HepG2 (cell line): Measurements from ENCODE around the gene TAGLN. TPM values are rescaled to one million over a fixed set of nuclear protein-coding genes. Genes with fewer than 3 reads are reported as not detected.
A peak's percentile ranks its signal among the peaks of the same experiment; 100 is the strongest.

ENCODE experiments used
- ATF7 ChIP-seq, 2 experiments: fragments of 450-650 bp in 1 of 2; sonication (generic) in 1 of 2; formaldehyde crosslinking in 1 of 2; IDR thresholded peaks; 2 replicates each; pipeline versions ENCODE4 v1.4.0 to v1.6.1; 2016 to 2020; ENCODE audit warnings: antibody characterized with exemption in 1 of 2, mild to moderate bottlenecking in 1 of 2, missing genetic modification reagents in 1 of 2
- BORCS8-MEF2B ChIP-seq: sonication (generic); formaldehyde crosslinking; IDR thresholded peaks from 2 replicates; pipeline ENCODE4 v1.8.0; 2022; ENCODE audit warnings: mild to moderate bottlenecking, missing genetic modification reagents
- CBX2 ChIP-seq, 2 experiments: fragments of 200-600 bp in 1 of 2; sonication (generic); formaldehyde crosslinking in 1 of 2; IDR thresholded peaks; 2 replicates each; pipeline versions ENCODE4 v1.7.0 to v1.8.1; 2018 to 2022; ENCODE audit warnings: low read depth in 2 of 2, low read length in 1 of 2, mild to moderate bottlenecking in 1 of 2, missing genetic modification reagents in 1 of 2
- FOXK2 ChIP-seq: fragments of 450-650 bp; IDR thresholded peaks from 2 replicates; pipeline ENCODE4 v1.6.1; 2016
- GABPA ChIP-seq, 2 experiments: IDR thresholded peaks; 2 replicates each; pipeline ENCODE4 v1.6.1; 2011 to 2016; ENCODE audit warnings: low read depth in 2 of 2, low read length in 1 of 2, missing biosample characterization in 1 of 2, missing genetic modification characterization in 1 of 2
- IKZF1 ChIP-seq: fragments of 450-650 bp; IDR thresholded peaks from 2 replicates; pipeline ENCODE4 v1.7.1; 2016
- NAIF1 ChIP-seq: sonication (generic); formaldehyde crosslinking; IDR thresholded peaks from 2 replicates; pipeline ENCODE4 v1.5.0; 2020; ENCODE audit warnings: mild to moderate bottlenecking, missing genetic modification reagents, borderline replicate concordance
- NCOA5 ChIP-seq: sonication (generic); formaldehyde crosslinking; IDR thresholded peaks from 2 replicates; pipeline ENCODE4 v1.4.0; 2020; ENCODE audit warnings: missing genetic modification reagents
- PAWR ChIP-seq: sonication (generic); formaldehyde crosslinking; IDR thresholded peaks from 2 replicates; pipeline ENCODE4 v1.4.0; 2020; ENCODE audit warnings: missing genetic modification reagents, mild to moderate bottlenecking, borderline replicate concordance
- RBFOX2 ChIP-seq: fragments of 200-400 bp; formaldehyde crosslinking; IDR thresholded peaks from 2 replicates; pipeline ENCODE4 v1.6.1; 2017; ENCODE audit warnings: low read depth, mild to moderate bottlenecking, low read length
- RFX1 ChIP-seq: fragments of 450-650 bp; IDR thresholded peaks from 2 replicates; pipeline ENCODE4 v1.6.1; 2017
- STAT6 ChIP-seq: sonication (generic); formaldehyde crosslinking; IDR thresholded peaks from 2 replicates; pipeline ENCODE4 v1.4.0; 2020; ENCODE audit warnings: missing genetic modification reagents, mild to moderate bottlenecking, borderline replicate concordance
- TOE1 ChIP-seq: sonication (generic); formaldehyde crosslinking; IDR thresholded peaks from 2 replicates; pipeline ENCODE4 v1.4.0; 2020; ENCODE audit warnings: mild to moderate bottlenecking, missing genetic modification reagents
- ZBTB25 ChIP-seq: IDR thresholded peaks from 2 replicates; pipeline ENCODE4 v1.6.1; 2018; ENCODE audit warnings: missing genetic modification reagents
- ZFP37 ChIP-seq: sonication (generic); formaldehyde crosslinking; IDR thresholded peaks from 2 replicates; pipeline ENCODE4 v1.4.0; 2020; ENCODE audit warnings: missing genetic modification reagents, borderline replicate concordance
- ZNF274 ChIP-seq: sonication (generic); formaldehyde crosslinking; IDR thresholded peaks from 2 replicates; pipeline ENCODE4 v1.5.1; 2020; ENCODE audit warnings: mild to moderate bottlenecking, missing genetic modification reagents
- ZNF567 ChIP-seq: sonication (generic); formaldehyde crosslinking; IDR thresholded peaks from 2 replicates; pipeline ENCODE4 v1.8.1; 2023; ENCODE audit warnings: mild to moderate bottlenecking, missing genetic modification reagents, borderline replicate concordance
- ZNF605 ChIP-seq: sonication (generic); formaldehyde crosslinking; IDR thresholded peaks from 2 replicates; pipeline ENCODE4 v1.8.0; 2022; ENCODE audit warnings: mild to moderate bottlenecking, missing genetic modification reagents
- ZNF737 ChIP-seq: sonication (generic); formaldehyde crosslinking; IDR thresholded peaks from 2 replicates; pipeline ENCODE4 v1.5.0; 2020; ENCODE audit warnings: missing genetic modification reagents, mild to moderate bottlenecking, borderline replicate concordance
- polyA plus RNA-seq, 8 experiments: library from polyadenylated mRNA; depleted of rRNA in 3 of 8; stranded (reverse) in 7 of 8; unstranded in 1 of 8; fragments of >200 nt; fragmentation: Illumina TruSeq in 4 of 8; extraction: Trizol in 4 of 8; gene quantifications; 2 replicates each; pipeline versions ENCODE4 v1.2.1 to v1.2.3, GENCODE V29; 2011 to 2016; ENCODE audit warnings: low read depth in 4 of 8, missing spikeins in 1 of 8, mixed read lengths in 1 of 8; ENCODE audit not compliant: insufficient read depth in 1 of 8
- total RNA-seq, 5 experiments: library from RNA; depleted of rRNA; stranded (reverse); fragments of >200 nt; fragmentation: Illumina TruSeq; extraction: Trizol; gene quantifications; 2 replicates each; pipeline ENCODE4 v1.2.3, GENCODE V29; 2016; ENCODE audit warnings: low read depth in 1 of 5
- TF ChIP-seq, protein P1 (sequence below): sonication (generic); formaldehyde crosslinking; IDR thresholded peaks from 2 replicates; pipeline ENCODE4 v1.4.0; 2020; ENCODE audit warnings: missing genetic modification reagents

TAGLN gene
- total and polyA plus RNA-seq, 2 of the 13 experiments (the other 11 are each of a cell fraction or from before 2014, with no cell fraction given), result 12.6 to 75.4 TPM

- TF ChIP-seq, protein P1, sequence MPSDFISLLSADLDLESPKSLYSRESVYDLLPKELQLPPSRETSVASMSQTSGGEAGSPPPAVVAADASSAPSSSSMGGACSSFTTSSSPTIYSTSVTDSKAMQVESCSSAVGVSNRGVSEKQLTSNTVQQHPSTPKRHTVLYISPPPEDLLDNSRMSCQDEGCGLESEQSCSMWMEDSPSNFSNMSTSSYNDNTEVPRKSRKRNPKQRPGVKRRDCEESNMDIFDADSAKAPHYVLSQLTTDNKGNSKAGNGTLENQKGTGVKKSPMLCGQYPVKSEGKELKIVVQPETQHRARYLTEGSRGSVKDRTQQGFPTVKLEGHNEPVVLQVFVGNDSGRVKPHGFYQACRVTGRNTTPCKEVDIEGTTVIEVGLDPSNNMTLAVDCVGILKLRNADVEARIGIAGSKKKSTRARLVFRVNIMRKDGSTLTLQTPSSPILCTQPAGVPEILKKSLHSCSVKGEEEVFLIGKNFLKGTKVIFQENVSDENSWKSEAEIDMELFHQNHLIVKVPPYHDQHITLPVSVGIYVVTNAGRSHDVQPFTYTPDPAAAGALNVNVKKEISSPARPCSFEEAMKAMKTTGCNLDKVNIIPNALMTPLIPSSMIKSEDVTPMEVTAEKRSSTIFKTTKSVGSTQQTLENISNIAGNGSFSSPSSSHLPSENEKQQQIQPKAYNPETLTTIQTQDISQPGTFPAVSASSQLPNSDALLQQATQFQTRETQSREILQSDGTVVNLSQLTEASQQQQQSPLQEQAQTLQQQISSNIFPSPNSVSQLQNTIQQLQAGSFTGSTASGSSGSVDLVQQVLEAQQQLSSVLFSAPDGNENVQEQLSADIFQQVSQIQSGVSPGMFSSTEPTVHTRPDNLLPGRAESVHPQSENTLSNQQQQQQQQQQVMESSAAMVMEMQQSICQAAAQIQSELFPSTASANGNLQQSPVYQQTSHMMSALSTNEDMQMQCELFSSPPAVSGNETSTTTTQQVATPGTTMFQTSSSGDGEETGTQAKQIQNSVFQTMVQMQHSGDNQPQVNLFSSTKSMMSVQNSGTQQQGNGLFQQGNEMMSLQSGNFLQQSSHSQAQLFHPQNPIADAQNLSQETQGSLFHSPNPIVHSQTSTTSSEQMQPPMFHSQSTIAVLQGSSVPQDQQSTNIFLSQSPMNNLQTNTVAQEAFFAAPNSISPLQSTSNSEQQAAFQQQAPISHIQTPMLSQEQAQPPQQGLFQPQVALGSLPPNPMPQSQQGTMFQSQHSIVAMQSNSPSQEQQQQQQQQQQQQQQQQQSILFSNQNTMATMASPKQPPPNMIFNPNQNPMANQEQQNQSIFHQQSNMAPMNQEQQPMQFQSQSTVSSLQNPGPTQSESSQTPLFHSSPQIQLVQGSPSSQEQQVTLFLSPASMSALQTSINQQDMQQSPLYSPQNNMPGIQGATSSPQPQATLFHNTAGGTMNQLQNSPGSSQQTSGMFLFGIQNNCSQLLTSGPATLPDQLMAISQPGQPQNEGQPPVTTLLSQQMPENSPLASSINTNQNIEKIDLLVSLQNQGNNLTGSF (CRISPR knock-in tag), result no peak
- TF ChIP-seq ZFP37 (CRISPR knock-in tag), result no peak
- TF ChIP-seq TOE1 (CRISPR knock-in tag), result no peak
- 0 out of 2 replicates have a peak, but pooled peaks have one; percentile 55 for TF ChIP-seq RBFOX2
- TF ChIP-seq PAWR (CRISPR knock-in tag), result no peak
- no peak for TF ChIP-seq ZNF605 (CRISPR knock-in tag)
- TF ChIP-seq RFX1, result peak; percentile 28; the same call in 1 of the 2 replicates
- TF ChIP-seq FOXK2, result no peak; the same call in 1 of the 2 replicates
- no peak for TF ChIP-seq ZNF737 (CRISPR knock-in tag)
- TF ChIP-seq IKZF1, result no peak
- no peak for TF ChIP-seq ZBTB25 (CRISPR knock-in tag)
- no peak for TF ChIP-seq NCOA5 (CRISPR knock-in tag)
- no peak for TF ChIP-seq ZNF567 (CRISPR knock-in tag)
- TF ChIP-seq STAT6, result no peak
- TF ChIP-seq ATF7 (IDR thresholded peaks at IDR 0.05), result peak; percentile 58
- peak; percentile 80 for TF ChIP-seq ATF7 (CRISPR knock-in tag; IDR thresholded peaks at IDR 0.05)
- no peak for TF ChIP-seq BORCS8-MEF2B (CRISPR knock-in tag)
- TF ChIP-seq NAIF1 (CRISPR knock-in tag), result no peak
- TF ChIP-seq GABPA (IDR thresholded peaks at IDR 0.05; ENCODE audit: low read depth, low read length), result no peak
- peak; percentile 40; the same call in 1 of the 2 replicates for TF ChIP-seq GABPA (CRISPR knock-in tag; IDR thresholded peaks at IDR 0.05; ENCODE audit: low read depth)
- TF ChIP-seq ZNF274 (CRISPR knock-in tag), result no peak
- no peak for TF ChIP-seq CBX2 (IDR thresholded peaks at IDR 0.05; ENCODE audit: low read depth, low read length)
- TF ChIP-seq CBX2 (CRISPR knock-in tag; IDR thresholded peaks at IDR 0.05; ENCODE audit: low read depth), result no peak
Observed at GRCh38 chr11:117178210-117179034, 20.7 kb upstream of the TAGLN start, which contains the start of gene SIDT2 (continued).
